Measurements from ENCODE around the gene U2AF2.

U2AF2 gene

GRCh38 chr19:55694241-55694655 is 39.4 kb downstream of the U2AF2 start:
- Histone ChIP-seq H3K4me1 (ENCODE audit: control insufficient read depth in 1 of 2, insufficient read depth in 1 of 2, low read depth in 1 of 2, low read length in 1 of 2) (no peaks in the 10 kb centered on the region), H3K9me3 (no peaks in the 10 kb centered on the region), H3K4me3 (ENCODE audit: low read depth in 1 of 2, low read length in 1 of 2) (no peak overlapping the region), H3K36me3 (peaks cover 100% of the 10 kb centered on the region), H3K27ac (no peak overlapping the region), H3K27me3 (no peaks in the 10 kb centered on the region)
- TF ChIP-seq CTCF (IDR thresholded peaks at IDR 0.05), result no peak

- Histone ChIP-seq H3K4me1 (ENCODE audit: control insufficient read depth in 1 of 2, insufficient read depth in 1 of 2, low read depth in 1 of 2, low read length in 1 of 2) (no peaks in the 10 kb centered on the region), H3K27me3 (no peaks in the 10 kb centered on the region), H3K27ac (no peak overlapping the region), H3K36me3 (peaks cover 100% of the 10 kb centered on the region), H3K4me3 (ENCODE audit: low read depth in 1 of 2, low read length in 1 of 2) (no peak overlapping the region), H3K9me3 (no peaks in the 10 kb centered on the region)
- no peak for TF ChIP-seq CTCF (IDR thresholded peaks at IDR 0.05)
These were observed 40.0 kb downstream of the U2AF2 start for GRCh38 chr19:55694656-55695491.

DNA sequence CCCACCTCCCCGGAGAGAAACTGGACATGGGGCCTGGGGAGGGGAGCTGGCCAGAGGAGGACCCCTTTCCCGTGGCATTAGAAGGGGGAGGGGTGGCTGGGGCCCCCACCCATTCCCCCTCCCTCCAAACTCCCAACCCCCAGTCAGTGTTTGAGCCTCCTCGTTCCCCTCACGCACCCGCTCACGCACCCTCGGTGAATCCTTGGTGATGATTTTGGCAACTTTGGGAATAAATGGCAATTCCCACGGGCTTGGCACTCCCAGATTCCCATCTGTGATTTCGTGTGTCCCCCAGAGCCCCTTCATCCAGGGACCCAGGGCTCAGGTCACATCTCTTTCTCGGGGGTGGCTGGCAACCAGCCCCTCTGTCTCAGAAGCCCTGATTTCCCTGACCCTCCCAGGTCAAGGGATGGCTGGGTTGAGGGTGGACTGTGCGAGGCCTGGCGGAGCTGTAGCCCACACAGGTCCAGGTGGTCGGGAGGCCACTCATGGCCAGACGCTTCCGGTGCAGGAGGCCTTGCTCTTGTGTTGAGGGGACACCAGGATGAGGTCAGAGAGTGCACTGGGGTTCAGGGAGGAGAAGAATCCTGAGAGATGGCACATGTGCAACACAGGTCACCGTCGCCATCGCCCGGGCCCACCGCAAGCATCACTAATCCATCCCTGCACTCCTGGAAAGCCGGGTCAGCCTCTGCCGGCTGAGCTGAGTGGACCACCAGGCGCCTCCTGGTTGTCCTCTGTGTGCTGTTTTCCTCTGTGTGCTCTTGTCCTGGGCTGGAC is 40.9 kb downstream of the U2AF2 start:
- H3K27me3 ChIP-seq, result no peaks in the 10 kb centered on the region
- no peak for TF ChIP-seq CTCF (IDR thresholded peaks at IDR 0.05)
- H3K36me3 ChIP-seq, result peaks cover 100% of the 10 kb centered on the region
- H3K9me3 ChIP-seq, result no peaks in the 10 kb centered on the region
- H3K4me3 ChIP-seq (ENCODE audit: low read depth in 1 of 2, low read length in 1 of 2), result no peak overlapping the region
- H3K27ac ChIP-seq, result no peak overlapping the region
- no peaks in the 10 kb centered on the region for H3K4me1 ChIP-seq (ENCODE audit: control insufficient read depth in 1 of 2, insufficient read depth in 1 of 2, low read depth in 1 of 2, low read length in 1 of 2)

GRCh38 chr19:55696301-55697068 is 41.6 kb downstream of the U2AF2 start:
- Histone ChIP-seq H3K36me3 (peaks cover 96% of the 10 kb centered on the region), H3K27ac (no peak overlapping the region), H3K27me3 (no peaks in the 10 kb centered on the region), H3K4me1 (ENCODE audit: control insufficient read depth in 1 of 2, insufficient read depth in 1 of 2, low read depth in 1 of 2, low read length in 1 of 2) (no peaks in the 10 kb centered on the region), H3K4me3 (ENCODE audit: low read depth in 1 of 2, low read length in 1 of 2) (no peak overlapping the region), H3K9me3 (no peaks in the 10 kb centered on the region)
- TF ChIP-seq CTCF (IDR thresholded peaks at IDR 0.05), result no peak

DNA sequence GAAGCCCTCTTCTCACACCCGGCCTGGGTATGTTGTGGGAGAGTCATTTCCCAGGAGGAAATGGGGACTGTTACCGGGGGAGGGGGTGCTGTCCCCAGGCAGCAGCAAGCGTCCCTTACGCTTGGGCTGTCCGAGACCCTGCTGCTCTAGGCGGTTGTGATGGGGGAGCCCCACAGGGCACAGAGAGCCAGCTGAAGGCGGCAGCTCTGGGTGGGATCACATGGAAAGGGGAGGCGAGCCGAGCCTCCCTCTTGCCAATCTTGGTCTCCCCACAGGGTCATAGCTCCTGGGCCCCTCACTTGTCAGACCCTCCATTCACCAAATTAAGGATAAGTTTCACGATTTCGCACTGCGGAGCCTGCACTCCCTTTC is 42.2 kb downstream of the U2AF2 start:
- no peak overlapping the region for H3K4me3 ChIP-seq (ENCODE audit: low read depth in 1 of 2, low read length in 1 of 2)
- TF ChIP-seq CTCF (IDR thresholded peaks at IDR 0.05), result no peak
- no peaks in the 10 kb centered on the region for H3K27me3 ChIP-seq
- no peaks in the 10 kb centered on the region for H3K4me1 ChIP-seq (ENCODE audit: control insufficient read depth in 1 of 2, insufficient read depth in 1 of 2, low read depth in 1 of 2, low read length in 1 of 2)
- no peaks in the 10 kb centered on the region for H3K9me3 ChIP-seq
- H3K36me3 ChIP-seq, result peaks cover 91% of the 10 kb centered on the region
- H3K27ac ChIP-seq, result no peak overlapping the region

Measured in neutrophil (primary cell).